Measurements from ENCODE around the gene IL4I1. TPM values are rescaled to one million over a fixed set of nuclear protein-coding genes. Genes with fewer than 3 reads are reported as not detected.

Gene IL4I1
- total and polyA plus RNA-seq, 4 donors: 0.08 to 0.75 (median 0.23) TPM

DNA sequence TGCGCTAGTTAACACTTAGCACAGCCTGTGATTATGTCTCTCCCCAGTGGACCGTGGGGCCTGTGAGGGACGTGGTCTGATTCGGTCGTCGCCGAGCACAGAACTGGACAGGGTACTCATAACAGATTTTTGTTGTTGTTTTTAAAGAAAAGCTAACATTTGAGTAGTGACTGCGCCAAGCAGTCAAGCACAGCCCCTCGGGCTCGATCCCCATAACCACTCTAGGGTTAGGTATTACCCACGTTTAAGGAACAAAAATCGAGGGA, 46.5 kb downstream of the IL4I1 start:
- 61% methylated on average over 12 of the region's 12 CpGs for WGBS
- no peaks in the 10 kb centered on the region for H3K9me3 ChIP-seq (ENCODE audit: control insufficient read depth in 4 of 4, low read length in 3 of 4)
- no peak for DNase-seq (ENCODE audit: low spot score)
- peak overlapping the region; percentile 99 to 100 for H3K27ac ChIP-seq (ENCODE audit: low read depth in 1 of 2, low read length in 2 of 2)
- TF ChIP-seq FOXA1 (IDR thresholded peaks at IDR 0.05): no peak
- TF ChIP-seq RXRA (IDR thresholded peaks at IDR 0.05): no peak
- no peak for TF ChIP-seq JUND (IDR thresholded peaks at IDR 0.05)
- TF ChIP-seq HNF4A (conservative IDR thresholded peaks at IDR 0.05): no peak
- TF ChIP-seq SP1 (IDR thresholded peaks at IDR 0.05): no peak
- no peak for TF ChIP-seq ZBTB33 (IDR thresholded peaks at IDR 0.05)
- TF ChIP-seq REST (IDR thresholded peaks at IDR 0.05): no peak
- TF ChIP-seq GABPA (IDR thresholded peaks at IDR 0.05 in 1 of 2, conservative IDR thresholded peaks at IDR 0.05 in 1 of 2): no peak
- no peak for TF ChIP-seq FOXA2 (IDR thresholded peaks at IDR 0.05)
- TF ChIP-seq RAD21 (IDR thresholded peaks at IDR 0.05): no peak
- no peak for TF ChIP-seq MAX (IDR thresholded peaks at IDR 0.05)
- TF ChIP-seq, protein P1, sequence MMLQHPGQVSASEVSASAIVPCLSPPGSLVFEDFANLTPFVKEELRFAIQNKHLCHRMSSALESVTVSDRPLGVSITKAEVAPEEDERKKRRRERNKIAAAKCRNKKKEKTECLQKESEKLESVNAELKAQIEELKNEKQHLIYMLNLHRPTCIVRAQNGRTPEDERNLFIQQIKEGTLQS (IDR thresholded peaks at IDR 0.05): no peak
- no peak for TF ChIP-seq TAF1 (conservative IDR thresholded peaks at IDR 0.05)
- no peak for TF ChIP-seq EGR1 (IDR thresholded peaks at IDR 0.05; ENCODE audit: low read depth in 2 of 2)
- no peak for TF ChIP-seq HNF4G (IDR thresholded peaks at IDR 0.05)
- TF ChIP-seq YY1 (IDR thresholded peaks at IDR 0.05): no peak
- TF ChIP-seq NR2F2 (IDR thresholded peaks at IDR 0.05): no peak
- TF ChIP-seq CTCF (IDR thresholded peaks at IDR 0.05; ENCODE audit: low read depth, low read length, missing input control): no peak
- peaks cover 3 to 19% (median 13%) of the 10 kb centered on the region in 4 donors for H3K4me1 ChIP-seq (ENCODE audit: control insufficient read depth in 4 of 4, insufficient read depth in 4 of 4, low read length in 3 of 4)
- H3K9ac ChIP-seq (ENCODE audit: low read depth in 1 of 2, low read length in 2 of 2): peak overlapping the region; percentile 29 to 92
- peaks cover 0 to 2% (median 0%) of the 10 kb centered on the region in 4 donors for H3K36me3 ChIP-seq (ENCODE audit: control insufficient read depth in 4 of 4, insufficient read depth in 3 of 4, low read depth in 1 of 4, low read length in 3 of 4)
- H3K4me3 ChIP-seq (ENCODE audit: low read depth in 1 of 3, low read length in 3 of 3): peak overlapping the region; percentile 57 to 92 (median 90)
- H3K27me3 ChIP-seq (ENCODE audit: control insufficient read depth in 4 of 4, insufficient read depth in 4 of 4, low read length in 3 of 4): no peaks in the 10 kb centered on the region

All from liver (tissue), 9 donors.